Common myeloid progenitor, CD34-positive (primary cell): ENCODE measurements around the gene DOCK10.

Experiments used
- CTCF ChIA-PET: fragments of 350-600 bp; sonication (Branson Sonifier 250); formaldehyde crosslinking; loops from one replicate; lab custom pipeline; 2021; ENCODE audit warnings: antibody characterized with exemption; lab: Charles Lee
- POLR2A ChIA-PET: fragments of 350-600 bp; sonication (Branson Sonifier 250); formaldehyde crosslinking; loops from one replicate; lab custom pipeline; 2021; ENCODE audit warnings: antibody characterized with exemption; lab: Charles Lee
- DNase-seq, 3 donors: peaks; one replicate each; pipeline versions ENCODE4 v3.0.0 to v3.0.0-alpha.2; 2013
- H3K27ac ChIP-seq, 2 experiments: 1 replicate in 1 of 2; 2 replicates in 1 of 2; pipeline ENCODE4 v1.7.0; 2013; ENCODE audit warnings: inconsistent platforms in 2 of 2, low read length in 2 of 2, mild to moderate bottlenecking in 2 of 2, low read depth in 1 of 2, moderate library complexity in 1 of 2; ENCODE audit not compliant: severe bottlenecking in 2 of 2, insufficient read depth in 1 of 2, poor library complexity in 1 of 2
- H3K27me3 ChIP-seq, 5 experiments: replicated peaks in 2 of 5; 1 replicate in 3 of 5; 2 replicates in 2 of 5; pipeline versions ENCODE4 v1.6.1 to v1.7.0; 2013; ENCODE audit warnings: low read length in 4 of 5, mild to moderate bottlenecking in 2 of 5, moderate library complexity in 2 of 5, inconsistent platforms in 1 of 5; ENCODE audit not compliant: insufficient read depth in 5 of 5, control insufficient read depth in 4 of 5
- H3K36me3 ChIP-seq, 4 experiments: 1 replicate in 2 of 4; 2 replicates in 2 of 4; pipeline versions ENCODE4 v1.6.1 to v1.7.0; 2013; ENCODE audit warnings: low read length in 3 of 4, control low read depth in 1 of 4, mild to moderate bottlenecking in 1 of 4; ENCODE audit not compliant: control insufficient read depth in 4 of 4, insufficient read depth in 4 of 4
- H3K4me1 ChIP-seq, 4 experiments: 1 replicate in 3 of 4; 2 replicates in 1 of 4; pipeline versions ENCODE4 v1.6.1 to v1.7.1; 2013; ENCODE audit warnings: low read length in 3 of 4, mild to moderate bottlenecking in 3 of 4, control low read depth in 1 of 4, inconsistent platforms in 1 of 4, moderate library complexity in 1 of 4; ENCODE audit not compliant: control insufficient read depth in 4 of 4, insufficient read depth in 4 of 4; ENCODE audit errors: control extremely low read depth in 1 of 4
- H3K4me3 ChIP-seq, 7 experiments: 1 replicate in 4 of 7; 2 replicates in 3 of 7; pipeline versions ENCODE4 v1.5.1 to v1.7.0; 2013; ENCODE audit warnings: mild to moderate bottlenecking in 7 of 7, low read length in 6 of 7, moderate library complexity in 6 of 7, inconsistent platforms in 2 of 7, low read depth in 2 of 7, control low read depth in 1 of 7; ENCODE audit not compliant: insufficient read depth in 4 of 7, control insufficient read depth in 1 of 7; ENCODE audit errors: extremely low read depth in 1 of 7
- H3K9me3 ChIP-seq, 5 experiments: 1 replicate in 4 of 5; 2 replicates in 1 of 5; pipeline versions ENCODE4 v1.6.1 to v1.7.1; 2013; ENCODE audit warnings: low read length in 4 of 5, mild to moderate bottlenecking in 2 of 5, inconsistent platforms in 1 of 5, low read depth in 1 of 5, moderate library complexity in 1 of 5; ENCODE audit not compliant: control insufficient read depth in 4 of 5, insufficient read depth in 2 of 5; ENCODE audit errors: control extremely low read depth in 1 of 5
- WGBS: methylation state at CpG from one replicate; pipeline ENCODE4 v1.1.5; 2013; ENCODE audit not compliant: insufficient coverage; 5-methylcytosine and 5-hydroxymethylcytosine counted together

DOCK10 gene

DNA sequence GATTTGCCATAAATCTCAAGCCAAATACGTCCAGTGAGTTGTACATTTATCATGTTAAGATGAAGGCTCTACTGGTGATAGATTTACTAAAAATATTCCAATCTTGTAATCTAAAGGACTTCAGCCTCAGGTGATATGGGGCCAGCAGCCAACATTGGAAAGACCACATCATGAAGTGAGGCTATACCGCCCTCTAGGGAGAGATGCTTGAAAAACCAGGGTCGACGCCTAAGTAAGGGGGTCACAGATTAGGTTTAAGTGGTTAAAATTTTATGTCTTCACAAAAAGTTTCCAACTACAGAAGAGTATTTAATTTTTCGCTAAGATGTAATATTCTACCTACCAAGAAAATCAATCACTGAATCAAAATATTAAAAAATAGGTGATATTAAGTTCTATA, 33.3 kb downstream of the DOCK10 start:
- ChIA-PET CTCF (interaction anchor here (0.8 to 2.2 kb wide), 8 partner anchors 7 to 189 kb away, joined by 3 to 12 read pairs (median 5); no protein-coding TSS in a partner anchor), POLR2A (no interaction called here)
- H3K27ac ChIP-seq = peak overlapping the region in 1 of 2 experiments; percentile 30
- no peaks in the 10 kb centered on the region for H3K27me3 ChIP-seq
- H3K4me3 ChIP-seq = peak overlapping the region in 1 of 7 experiments; percentile 1
- H3K36me3 ChIP-seq = peaks cover 0 to 4% (median 0%) of the 10 kb centered on the region in 4 experiments
- peaks cover 0 to 26% (median 12%) of the 10 kb centered on the region in 4 experiments for H3K4me1 ChIP-seq
- no CpG with 5 or more reads among the region's 5 CpGs for WGBS
- peak; percentile 39 to 48 (median 40) for DNase-seq
- no peaks in the 10 kb centered on the region for H3K9me3 ChIP-seq

DNA sequence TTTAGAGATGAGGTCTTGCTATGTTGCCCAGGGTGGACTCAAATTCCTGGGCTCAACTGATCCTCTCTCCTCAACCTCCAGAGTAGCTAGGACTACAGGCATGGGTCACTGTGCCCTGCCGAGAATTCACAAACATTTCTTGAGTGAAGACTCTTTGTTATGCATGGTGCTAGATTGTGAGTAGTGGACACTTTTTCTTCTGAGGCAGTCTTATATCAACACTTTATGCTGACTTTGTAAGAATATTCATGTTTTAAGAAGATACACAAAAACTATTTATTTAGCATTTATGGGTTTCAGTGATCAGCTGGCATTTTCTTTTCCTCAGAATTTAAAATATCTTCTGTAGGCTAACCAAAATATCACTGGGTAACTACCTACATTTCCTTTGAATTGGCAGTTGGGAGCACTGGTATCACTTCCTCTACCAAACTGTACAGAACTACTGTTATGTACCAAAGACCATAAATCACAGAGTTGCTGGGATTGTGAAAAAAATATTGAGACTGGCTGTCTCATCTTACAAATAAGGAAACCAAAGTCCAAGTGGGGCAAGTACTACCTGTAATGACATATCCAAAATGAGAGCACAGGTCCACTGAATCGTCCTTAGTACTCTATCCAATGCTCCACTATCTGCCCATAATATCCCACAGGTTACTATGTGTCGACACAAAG, 34.0 kb downstream of the DOCK10 start:
- H3K9me3 ChIP-seq = no peaks in the 10 kb centered on the region
- H3K4me3 ChIP-seq = peak overlapping the region in 2 of 7 experiments; percentile 1
- WGBS = 0% methylated on average over 1 of the region's 3 CpGs
- peaks cover 0 to 4% (median 0%) of the 10 kb centered on the region in 4 experiments for H3K36me3 ChIP-seq
- DNase-seq = peak in 2 of 3 donors; percentile 62 to 79
- H3K27me3 ChIP-seq = no peaks in the 10 kb centered on the region
- H3K27ac ChIP-seq = peak overlapping the region in 1 of 2 experiments; percentile 51
- POLR2A ChIA-PET = no interaction called here
- CTCF ChIA-PET = interaction anchor here (1.2 to 2.2 kb wide), 7 partner anchors 11 to 188 kb away, joined by 3 to 12 read pairs (median 5); no protein-coding TSS in a partner anchor
- peaks cover 0 to 23% (median 12%) of the 10 kb centered on the region in 4 experiments for H3K4me1 ChIP-seq

DNA sequence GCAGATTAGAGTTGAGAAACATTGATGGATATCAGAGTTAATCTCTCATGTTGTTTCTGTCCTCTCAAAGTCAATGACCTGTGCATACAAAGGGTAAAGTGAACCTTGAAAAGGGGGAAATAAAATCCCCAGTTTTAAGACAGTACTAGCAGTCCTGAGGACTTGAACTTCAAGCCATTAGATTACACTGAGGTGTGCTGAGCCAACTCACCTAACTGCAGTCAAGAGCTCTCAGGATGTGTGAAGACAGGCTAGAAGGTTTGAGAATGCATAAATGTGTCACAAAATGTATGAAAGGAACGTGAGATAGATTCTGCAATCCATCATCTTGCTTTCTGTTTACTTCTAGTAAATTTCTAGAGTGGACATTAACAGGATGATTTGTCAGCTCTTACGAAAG, 35.5 kb downstream of the DOCK10 start:
- Histone ChIP-seq H3K4me1 (peaks cover 0 to 25% (median 14%) of the 10 kb centered on the region in 4 experiments), H3K4me3 (no peak overlapping the region), H3K36me3 (peaks cover 0 to 4% (median 0%) of the 10 kb centered on the region in 4 experiments), H3K27me3 (no peaks in the 10 kb centered on the region), H3K27ac (no peak overlapping the region), H3K9me3 (no peaks in the 10 kb centered on the region)
- no peak for DNase-seq
- 67% methylated on average over 1 of the region's 2 CpGs for WGBS
- POLR2A ChIA-PET = interaction anchor here (0.6 kb wide), 1 partner anchor 355 kb away, joined by 3 read pairs; no protein-coding TSS in a partner anchor
- CTCF ChIA-PET = interaction anchor here (0.5 to 1.1 kb wide), 2 partner anchors 12 to 371 kb away, joined by 3 read pairs; no protein-coding TSS in a partner anchor

DNA sequence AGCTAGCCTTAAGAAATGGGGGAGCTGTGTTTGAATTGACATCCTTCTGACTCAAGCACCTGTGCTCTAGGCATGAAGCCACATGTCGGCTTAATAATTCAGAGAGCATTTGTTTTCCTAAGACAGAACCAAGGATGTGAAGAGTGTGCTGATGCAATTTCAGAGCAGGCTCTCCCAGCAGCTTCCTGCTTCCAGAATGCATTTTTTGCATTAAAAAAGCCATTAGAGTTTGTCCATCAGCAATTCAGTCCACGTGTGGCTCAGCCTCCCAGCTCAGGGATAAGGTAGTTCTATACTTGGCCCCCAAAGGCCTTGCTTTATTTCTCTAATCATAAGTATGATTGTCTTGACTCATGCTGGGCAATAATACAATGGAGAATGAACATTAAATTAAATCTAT, 37.7 kb downstream of the DOCK10 start:
- 90% methylated on average over 1 of the region's 2 CpGs for WGBS
- Histone ChIP-seq H3K27ac (no peak overlapping the region), H3K4me3 (no peak overlapping the region), H3K4me1 (peaks cover 0 to 22% (median 17%) of the 10 kb centered on the region in 4 experiments), H3K36me3 (peaks cover 0 to 4% (median 0%) of the 10 kb centered on the region in 4 experiments), H3K27me3 (no peaks in the 10 kb centered on the region), H3K9me3 (no peaks in the 10 kb centered on the region)
- ChIA-PET POLR2A (no interaction called here), CTCF (interaction anchor here (0.7 to 3.1 kb wide), 5 partner anchors 10 to 128 kb away, joined by 3 to 9 read pairs (median 4); no protein-coding TSS in a partner anchor)
- no peak for DNase-seq

DNA sequence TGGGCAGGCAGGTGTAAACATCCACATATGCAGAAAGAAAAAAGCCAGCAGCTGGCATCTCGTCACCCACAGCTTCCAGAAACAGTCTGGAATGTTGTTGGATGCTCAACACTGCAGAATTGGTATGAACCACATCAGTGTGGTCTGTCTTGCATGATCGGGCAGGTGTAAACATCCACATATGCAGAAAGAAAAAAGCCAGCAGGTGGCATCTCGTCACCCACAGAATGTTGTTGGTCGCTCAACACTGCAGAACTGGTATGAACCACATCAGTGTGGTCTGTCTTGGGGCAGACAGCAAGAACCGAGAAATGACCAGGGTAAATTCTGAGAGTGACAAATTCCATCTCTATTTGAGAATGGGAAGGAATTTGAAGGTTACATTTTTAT, 39.6 kb downstream of the DOCK10 start:
- H3K9me3 ChIP-seq = no peaks in the 10 kb centered on the region
- H3K4me1 ChIP-seq = peaks cover 0 to 9% (median 7%) of the 10 kb centered on the region in 4 experiments
- H3K27ac ChIP-seq = no peak overlapping the region
- H3K36me3 ChIP-seq = peaks cover 0 to 4% (median 0%) of the 10 kb centered on the region in 4 experiments
- ChIA-PET CTCF (interaction anchor here (0.5 to 5.1 kb wide), 26 partner anchors 8 to 659 kb away, joined by 3 to 29 read pairs (median 4); no protein-coding TSS in a partner anchor), POLR2A (no interaction called here)
- peak in 2 of 3 donors; percentile 32 to 49 for DNase-seq
- H3K4me3 ChIP-seq = no peak overlapping the region
- 90% methylated on average over 4 of the region's 5 CpGs for WGBS
- H3K27me3 ChIP-seq = no peaks in the 10 kb centered on the region

DNA sequence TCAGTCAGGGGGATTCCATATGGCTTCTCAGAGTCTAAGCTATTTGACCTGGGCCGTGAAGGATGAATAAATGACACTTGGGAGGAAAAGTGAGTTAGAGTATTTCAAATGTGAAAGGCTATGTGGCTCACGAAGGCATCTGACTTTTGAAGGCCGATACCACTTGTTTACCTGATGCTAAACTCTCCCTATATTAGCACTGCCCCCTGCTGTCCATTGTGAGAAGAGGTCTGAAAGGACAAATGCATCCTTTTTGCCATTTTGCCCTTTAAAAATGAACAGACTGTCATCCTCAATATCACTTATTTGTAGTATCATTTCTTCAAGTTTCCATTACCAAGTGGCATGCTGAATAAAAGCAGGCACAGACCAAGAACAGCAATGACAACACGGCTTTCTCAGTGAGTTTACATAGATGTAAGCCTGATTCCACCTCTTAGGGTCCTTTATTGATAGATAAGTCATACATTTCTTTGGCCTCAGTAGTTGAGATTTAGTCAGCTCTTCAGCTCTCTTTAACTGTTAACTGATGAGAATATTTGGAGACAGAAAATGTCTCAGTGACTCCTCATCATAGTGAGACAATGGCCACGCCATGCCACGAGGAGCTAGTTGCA, 40.1 kb downstream of the DOCK10 start:
- no peaks in the 10 kb centered on the region for H3K27me3 ChIP-seq
- POLR2A ChIA-PET = no interaction called here
- WGBS = 60% methylated on average over 5 of the region's 6 CpGs
- CTCF ChIA-PET = interaction anchor here (0.5 to 5.1 kb wide), 35 partner anchors 8 to 660 kb away, joined by 3 to 29 read pairs (median 4); no protein-coding TSS in a partner anchor
- H3K4me1 ChIP-seq = peaks cover 0 to 9% (median 6%) of the 10 kb centered on the region in 4 experiments
- H3K9me3 ChIP-seq = no peaks in the 10 kb centered on the region
- peak; percentile 77 to 87 (median 86) for DNase-seq
- H3K4me3 ChIP-seq = no peak overlapping the region
- peaks cover 0 to 4% (median 0%) of the 10 kb centered on the region in 4 experiments for H3K36me3 ChIP-seq
- no peak overlapping the region for H3K27ac ChIP-seq
